Astrocyte (in vitro differentiated cells and primary cell): ENCODE measurements around the gene DIAPH2. TPM values are rescaled to one million over a fixed set of nuclear protein-coding genes. Genes with fewer than 3 reads are reported as not detected.

ENCODE experiments used
- DNase-seq: peaks from one replicate; pipeline ENCODE4 v3.0.0-alpha.2; 2010; ENCODE audit warnings: low read depth
- FAIRE-seq: peaks from 2 replicates; lab custom pipeline; 2011; peaks lifted over from hg19 to GRCh38; lab: Jason Lieb, UNC
- H2AFZ ChIP-seq: 2 replicates; pipeline ENCODE4 v1.6.0; 2012; ENCODE audit warnings: low read depth, low read length, inconsistent platforms
- H3K27ac ChIP-seq: 2 replicates; pipeline ENCODE4 v1.5.1; 2011; ENCODE audit warnings: low read depth, low read length, inconsistent platforms
- H3K27me3 ChIP-seq: 2 replicates; pipeline ENCODE4 v1.6.0; 2011; ENCODE audit warnings: low read length, inconsistent platforms; ENCODE audit not compliant: insufficient read depth
- H3K36me3 ChIP-seq: 2 replicates; pipeline ENCODE4 v1.5.1; 2011; ENCODE audit warnings: low read length, inconsistent platforms; ENCODE audit not compliant: insufficient read depth
- H3K4me1 ChIP-seq: 2 replicates; pipeline ENCODE4 v1.5.1; 2011; ENCODE audit warnings: low read length, inconsistent platforms; ENCODE audit not compliant: insufficient read depth
- H3K4me2 ChIP-seq: 2 replicates; pipeline ENCODE4 v1.6.0; 2012; ENCODE audit warnings: low read length, inconsistent platforms
- H3K4me3 ChIP-seq: 2 replicates; pipeline ENCODE4 v1.5.1; 2011; ENCODE audit warnings: low read depth, mild to moderate bottlenecking, low read length, inconsistent platforms; ENCODE audit not compliant: insufficient read depth
- H3K79me2 ChIP-seq: 2 replicates; pipeline ENCODE4 v1.6.0; 2012; ENCODE audit warnings: mild to moderate bottlenecking, low read length, inconsistent platforms; ENCODE audit not compliant: insufficient read depth
- H3K9ac ChIP-seq: 2 replicates; pipeline ENCODE4 v1.6.0; 2012; ENCODE audit warnings: mild to moderate bottlenecking, low read length, inconsistent platforms
- H3K9me3 ChIP-seq: 2 replicates; pipeline ENCODE4 v1.5.1; 2012; ENCODE audit warnings: low read depth, mild to moderate bottlenecking, low read length, inconsistent platforms; ENCODE audit not compliant: insufficient read depth
- H4K20me1 ChIP-seq: 2 replicates; pipeline ENCODE4 v1.6.0; 2012; ENCODE audit warnings: low read length, inconsistent platforms; ENCODE audit not compliant: insufficient read depth
- H3K27ac Mint-ChIP-seq: one replicate; pipeline ENCODE4 v1.8.0; 2021; ENCODE audit warnings: mild to moderate bottlenecking, mixed read lengths; ENCODE audit not compliant: unreplicated experiment
- H3K27me3 Mint-ChIP-seq: one replicate; pipeline ENCODE4 v1.8.0; 2021; ENCODE audit warnings: low read depth, mixed read lengths; ENCODE audit not compliant: unreplicated experiment
- H3K36me3 Mint-ChIP-seq: one replicate; pipeline ENCODE4 v1.8.0; 2021; ENCODE audit warnings: low read depth, mixed read lengths; ENCODE audit not compliant: unreplicated experiment
- H3K4me1 Mint-ChIP-seq: one replicate; pipeline ENCODE4 v1.8.0; 2021; ENCODE audit warnings: low read depth, mixed read lengths; ENCODE audit not compliant: unreplicated experiment
- H3K4me3 Mint-ChIP-seq: one replicate; pipeline ENCODE4 v1.8.0; 2021; ENCODE audit warnings: mild to moderate bottlenecking, moderate library complexity, mixed read lengths; ENCODE audit not compliant: unreplicated experiment
- H3K9me3 Mint-ChIP-seq: one replicate; pipeline ENCODE4 v1.8.0; 2021; ENCODE audit warnings: mild to moderate bottlenecking, mixed read lengths; ENCODE audit not compliant: unreplicated experiment
- CTCF ChIP-seq: IDR thresholded peaks from 2 replicates; pipeline ENCODE4 v1.5.1; 2011; ENCODE audit warnings: low read depth, mild to moderate bottlenecking, inconsistent platforms, low read length, moderate library complexity; ENCODE audit not compliant: insufficient read depth
- EZH2 ChIP-seq: IDR thresholded peaks from 2 replicates; pipeline ENCODE4 v1.6.1; 2012; ENCODE audit warnings: mild to moderate bottlenecking, low read length, inconsistent platforms; ENCODE audit not compliant: insufficient read depth
- total RNA-seq: library from RNA; stranded (reverse); gene quantifications from 2 replicates; pipeline ENCODE4 v1.2.1, GENCODE V29; 2021

The DIAPH2 gene
- total RNA-seq, 1 donor from 2014 or later = 9.8 TPM

- Mint-ChIP-seq H3K4me1 (peaks cover 2% of the 10 kb centered on the region), H3K36me3 (no peaks in the 10 kb centered on the region), H3K4me3 (no peak overlapping the region), H3K9me3 (no peaks in the 10 kb centered on the region), H3K27me3 (no peaks in the 10 kb centered on the region), H3K27ac (no peak overlapping the region)
- Histone ChIP-seq H3K4me3 (no peak overlapping the region), H2AFZ (no peak overlapping the region), H3K4me1 (peaks cover 6% of the 10 kb centered on the region), H3K27me3 (no peaks in the 10 kb centered on the region), H3K4me2 (no peak overlapping the region), H3K27ac (no peak overlapping the region), H3K9ac (no peak overlapping the region), H3K79me2 (no peaks in the 10 kb centered on the region), H4K20me1 (no peaks in the 10 kb centered on the region), H3K36me3 (no peaks in the 10 kb centered on the region), H3K9me3 (no peaks in the 10 kb centered on the region)
- peak; percentile 93 for FAIRE-seq
- DNase-seq = peak; percentile 63
- TF ChIP-seq CTCF (no peak), EZH2 (no peak)
Observed at GRCh38 chrX:97267396-97268181, 582.9 kb downstream of the DIAPH2 start.

GRCh38 chrX:97268182-97268680 is 583.6 kb downstream of the DIAPH2 start:
- Histone ChIP-seq H3K4me2 (no peak overlapping the region), H3K79me2 (no peaks in the 10 kb centered on the region), H3K9ac (no peak overlapping the region), H3K27me3 (no peaks in the 10 kb centered on the region), H4K20me1 (no peaks in the 10 kb centered on the region), H3K27ac (no peak overlapping the region), H3K4me1 (peaks cover 6% of the 10 kb centered on the region), H3K9me3 (no peaks in the 10 kb centered on the region), H3K36me3 (no peaks in the 10 kb centered on the region), H3K4me3 (no peak overlapping the region), H2AFZ (no peak overlapping the region)
- H3K27ac Mint-ChIP-seq = no peak overlapping the region
- H3K36me3 Mint-ChIP-seq = no peaks in the 10 kb centered on the region
- TF ChIP-seq EZH2 (no peak), CTCF (no peak)
- H3K4me1 Mint-ChIP-seq = peaks cover 2% of the 10 kb centered on the region
- H3K27me3 Mint-ChIP-seq = no peaks in the 10 kb centered on the region
- H3K9me3 Mint-ChIP-seq = no peaks in the 10 kb centered on the region
- peak; percentile 74 for FAIRE-seq
- DNase-seq = peak; percentile 29
- H3K4me3 Mint-ChIP-seq = no peak overlapping the region

GRCh38 chrX:97284531-97284930 is 599.9 kb downstream of the DIAPH2 start:
- no peak for TF ChIP-seq CTCF
- TF ChIP-seq EZH2 = no peak
- Histone ChIP-seq H4K20me1 (no peaks in the 10 kb centered on the region), H3K4me3 (no peak overlapping the region), H3K27ac (no peak overlapping the region), H3K79me2 (no peaks in the 10 kb centered on the region), H3K27me3 (no peaks in the 10 kb centered on the region), H3K9me3 (no peaks in the 10 kb centered on the region), H2AFZ (no peak overlapping the region), H3K9ac (no peak overlapping the region), H3K36me3 (no peaks in the 10 kb centered on the region), H3K4me1 (no peaks in the 10 kb centered on the region), H3K4me2 (no peak overlapping the region)
- no peak overlapping the region for H3K4me3 Mint-ChIP-seq
- no peaks in the 10 kb centered on the region for H3K27me3 Mint-ChIP-seq
- FAIRE-seq (no peak), DNase-seq (no peak)
- H3K36me3 Mint-ChIP-seq = no peaks in the 10 kb centered on the region
- H3K27ac Mint-ChIP-seq = no peak overlapping the region
- H3K4me1 Mint-ChIP-seq = no peaks in the 10 kb centered on the region
- H3K9me3 Mint-ChIP-seq = no peaks in the 10 kb centered on the region
